Dendritic cell treated with granulocyte-macrophage colony-stimulating factor and Interleukin-4, amounts not matched to agents 40 ng/mL and 50 ng/mL, for 4 days (primary cell): ENCODE measurements around the gene LRCOL1.

Experiments used
- H3K27ac Mint-ChIP-seq: one replicate; pipeline ENCODE4 v1.8.0; 2022; ENCODE audit warnings: mild to moderate bottlenecking, mixed read lengths
- H3K27me3 Mint-ChIP-seq: one replicate; pipeline ENCODE4 v1.8.0; 2022; ENCODE audit warnings: mild to moderate bottlenecking, mixed read lengths
- H3K36me3 Mint-ChIP-seq: one replicate; pipeline ENCODE4 v1.8.0; 2022; ENCODE audit warnings: low read depth, mixed read lengths
- H3K4me1 Mint-ChIP-seq: one replicate; pipeline ENCODE4 v1.8.0; 2022; ENCODE audit warnings: low read depth, mixed read lengths
- H3K4me3 Mint-ChIP-seq: one replicate; pipeline ENCODE4 v1.8.0; 2022; ENCODE audit warnings: mild to moderate bottlenecking, moderate library complexity, mixed read lengths
- H3K9me3 Mint-ChIP-seq: one replicate; pipeline ENCODE4 v1.8.0; 2022; ENCODE audit warnings: mixed read lengths
- intact Hi-C: fragments of 100-400 bp; cut with micrococcal nuclease; formaldehyde crosslinking; loops from one replicate; pipeline ENCODE4 v1.15.0; 2022

The LRCOL1 gene

GRCh38 chr12:132610051-132610759, at the start of gene LRCOL1:
Gene LRCOL1 (minus strand): TSS chr12:132610582. CDS start chr12:132606251, 4,331 bp downstream.
- intact Hi-C loops: loop anchor here (5.0 kb wide), 1 partner anchor 458 kb away; no protein-coding TSS in a partner anchor
- Mint-ChIP-seq H3K27ac (no peak within 1 kb of the TSS), H3K36me3 (no peaks in the 10 kb centered on the region), H3K27me3 (peaks cover 89% of the 10 kb centered on the region), H3K4me1 (peaks cover 15% of the 10 kb centered on the region), H3K4me3 (peak within 1 kb of the TSS; percentile 45), H3K9me3 (no peaks in the 10 kb centered on the region)

GRCh38 chr12:132660052-132660451, 49.7 kb upstream of the LRCOL1 start:
- Mint-ChIP-seq H3K9me3 (no peaks in the 10 kb centered on the region), H3K36me3 (peaks cover 99% of the 10 kb centered on the region), H3K27ac (no peak overlapping the region), H3K4me3 (no peak overlapping the region), H3K4me1 (peaks cover 16% of the 10 kb centered on the region), H3K27me3 (no peaks in the 10 kb centered on the region)
- intact Hi-C loops: no loop called here

- Mint-ChIP-seq H3K27ac (no peak overlapping the region), H3K36me3 (peaks cover 99% of the 10 kb centered on the region), H3K4me3 (no peak overlapping the region), H3K4me1 (peaks cover 11% of the 10 kb centered on the region), H3K27me3 (no peaks in the 10 kb centered on the region), H3K9me3 (no peaks in the 10 kb centered on the region)
- intact Hi-C loops: no loop called here
Measured at GRCh38 chr12:132659146-132659545, 48.8 kb upstream of the LRCOL1 start.

- intact Hi-C loops: no loop called here
- Mint-ChIP-seq H3K36me3 (peaks cover 100% of the 10 kb centered on the region), H3K4me1 (peaks cover 6% of the 10 kb centered on the region), H3K27ac (no peak overlapping the region), H3K9me3 (no peaks in the 10 kb centered on the region), H3K27me3 (no peaks in the 10 kb centered on the region), H3K4me3 (no peak overlapping the region)
Measured at GRCh38 chr12:132658149-132658894, 47.9 kb upstream of the LRCOL1 start.

GRCh38 chr12:132657004-132657727, 46.8 kb upstream of the LRCOL1 start:
- H3K36me3 Mint-ChIP-seq: peaks cover 100% of the 10 kb centered on the region
- no peak overlapping the region for H3K27ac Mint-ChIP-seq
- H3K4me3 Mint-ChIP-seq: no peak overlapping the region
- no peaks in the 10 kb centered on the region for H3K9me3 Mint-ChIP-seq
- H3K27me3 Mint-ChIP-seq: no peaks in the 10 kb centered on the region
- no peaks in the 10 kb centered on the region for H3K4me1 Mint-ChIP-seq
- intact Hi-C loops: no loop called here

GRCh38 chr12:132653567-132654290, 43.3 kb upstream of the LRCOL1 start:
- no peaks in the 10 kb centered on the region for H3K9me3 Mint-ChIP-seq
- peaks cover 90% of the 10 kb centered on the region for H3K36me3 Mint-ChIP-seq
- H3K27ac Mint-ChIP-seq: no peak overlapping the region
- no peaks in the 10 kb centered on the region for H3K27me3 Mint-ChIP-seq
- intact Hi-C loops: no loop called here
- H3K4me1 Mint-ChIP-seq: no peaks in the 10 kb centered on the region
- no peak overlapping the region for H3K4me3 Mint-ChIP-seq

GRCh38 chr12:132651444-132652100, 41.2 kb upstream of the LRCOL1 start:
- H3K27me3 Mint-ChIP-seq: no peaks in the 10 kb centered on the region
- H3K9me3 Mint-ChIP-seq: no peaks in the 10 kb centered on the region
- peaks cover 90% of the 10 kb centered on the region for H3K36me3 Mint-ChIP-seq
- H3K4me1 Mint-ChIP-seq: no peaks in the 10 kb centered on the region
- H3K4me3 Mint-ChIP-seq: no peak overlapping the region
- intact Hi-C loops: no loop called here
- no peak overlapping the region for H3K27ac Mint-ChIP-seq

GRCh38 chr12:132649226-132649945, 39.0 kb upstream of the LRCOL1 start:
- H3K4me1 Mint-ChIP-seq: no peaks in the 10 kb centered on the region
- intact Hi-C loops: no loop called here
- H3K27me3 Mint-ChIP-seq: no peaks in the 10 kb centered on the region
- H3K9me3 Mint-ChIP-seq: no peaks in the 10 kb centered on the region
- H3K36me3 Mint-ChIP-seq: peaks cover 86% of the 10 kb centered on the region
- no peak overlapping the region for H3K27ac Mint-ChIP-seq
- no peak overlapping the region for H3K4me3 Mint-ChIP-seq

GRCh38 chr12:132648616-132649225, 38.3 kb upstream of the LRCOL1 start:
- H3K36me3 Mint-ChIP-seq: peaks cover 85% of the 10 kb centered on the region
- intact Hi-C loops: no loop called here

GRCh38 chr12:132647858-132648257, 37.5 kb upstream of the LRCOL1 start:
- Mint-ChIP-seq H3K9me3 (no peaks in the 10 kb centered on the region), H3K4me1 (no peaks in the 10 kb centered on the region), H3K27me3 (no peaks in the 10 kb centered on the region), H3K4me3 (no peak overlapping the region), H3K27ac (no peak overlapping the region), H3K36me3 (peaks cover 85% of the 10 kb centered on the region)
- intact Hi-C loops: no loop called here

More at GRCh38 chr12:132648616-132649225, 38.3 kb upstream of the LRCOL1 start:
- H3K4me3 Mint-ChIP-seq: no peak overlapping the region
- H3K4me1 Mint-ChIP-seq: no peaks in the 10 kb centered on the region
- H3K27ac Mint-ChIP-seq: no peak overlapping the region
- no peaks in the 10 kb centered on the region for H3K9me3 Mint-ChIP-seq
- no peaks in the 10 kb centered on the region for H3K27me3 Mint-ChIP-seq

GRCh38 chr12:132646850-132647249, 36.5 kb upstream of the LRCOL1 start:
- Mint-ChIP-seq H3K4me3 (no peak overlapping the region), H3K27ac (no peak overlapping the region), H3K27me3 (no peaks in the 10 kb centered on the region), H3K9me3 (no peaks in the 10 kb centered on the region), H3K36me3 (peaks cover 85% of the 10 kb centered on the region), H3K4me1 (no peaks in the 10 kb centered on the region)
- intact Hi-C loops: no loop called here
